Neural cell (in vitro differentiated cells): ENCODE results near the gene NEBL. TPM values are rescaled to one million over a fixed set of nuclear protein-coding genes. Genes with fewer than 3 reads are reported as not detected.

ENCODE experiments used
- H2AFZ ChIP-seq: fragments of 200-600, 300-800 bp; sonication (generic), shearing (Covaris generic); 2 replicates; pipeline ENCODE4 v1.6.0; 2014; ENCODE audit warnings: low read depth, mild to moderate bottlenecking, antibody characterized with exemption, low read length, moderate library complexity
- H3F3A ChIP-seq: fragments of 200-600 bp; shearing (Covaris generic); 2 replicates; pipeline ENCODE4 v1.6.1; 2016; ENCODE audit warnings: mild to moderate bottlenecking, moderate library complexity, mixed read lengths, antibody characterized with exemption, low read length; ENCODE audit not compliant: insufficient read depth, poor library complexity, severe bottlenecking
- H3K27ac ChIP-seq: fragments of 200-600, 300-800 bp; sonication (generic), shearing (Covaris generic); 2 replicates; pipeline ENCODE4 v1.5.1; 2014; ENCODE audit warnings: mild to moderate bottlenecking, low read length, moderate library complexity
- H3K27me3 ChIP-seq: fragments of 300-800, 200-600 bp; sonication (generic), shearing (Covaris generic); 2 replicates; pipeline ENCODE4 v1.6.0; 2014; ENCODE audit warnings: mild to moderate bottlenecking, low read depth, low read length, moderate library complexity; ENCODE audit not compliant: insufficient read depth
- H3K36me3 ChIP-seq: fragments of 300-800, 200-600 bp; sonication (generic), shearing (Covaris generic); 2 replicates; pipeline ENCODE4 v1.5.1; 2014; ENCODE audit warnings: mild to moderate bottlenecking, antibody characterized with exemption, low read length, moderate library complexity; ENCODE audit not compliant: insufficient read depth
- H3K4me2 ChIP-seq: fragments of 300-800, 200-600 bp; sonication (generic), shearing (Covaris generic); 2 replicates; pipeline ENCODE4 v1.6.0; 2014; ENCODE audit warnings: mild to moderate bottlenecking, low read length
- H3K4me3 ChIP-seq: fragments of 300-800, 200-600 bp; sonication (generic), shearing (Covaris generic); 2 replicates; pipeline ENCODE4 v1.5.1; 2014; ENCODE audit warnings: mild to moderate bottlenecking, low read length, moderate library complexity
- H3K79me2 ChIP-seq: fragments of 200-600 bp; shearing (Covaris generic); replicated peaks from 2 replicates; pipeline ENCODE4 v1.6.0; 2014; ENCODE audit warnings: mild to moderate bottlenecking, low read length, moderate library complexity; ENCODE audit not compliant: insufficient read depth
- H3K9ac ChIP-seq: fragments of 300-800, 200-600 bp; sonication (generic), shearing (Covaris generic); 2 replicates; pipeline ENCODE4 v1.6.1; 2016; ENCODE audit warnings: mild to moderate bottlenecking, low read length, mixed read lengths
- H3K9me2 ChIP-seq: fragments of 200-600 bp; shearing (Covaris generic); 2 replicates; pipeline ENCODE4 v1.6.1; 2016; ENCODE audit warnings: mild to moderate bottlenecking, low read length, mixed read lengths; ENCODE audit not compliant: insufficient read depth
- H3K9me3 ChIP-seq: fragments of 200-600, 300-800 bp; sonication (generic), shearing (Covaris generic); 2 replicates; pipeline ENCODE4 v1.6.1; 2016; ENCODE audit warnings: mild to moderate bottlenecking, mixed run types, low read length, moderate library complexity, mixed read lengths
- H4K20me1 ChIP-seq: fragments of 200-600 bp; shearing (Covaris generic); 2 replicates; pipeline ENCODE4 v1.6.1; 2016; ENCODE audit warnings: mild to moderate bottlenecking, mixed run types; ENCODE audit not compliant: insufficient read depth
- EP300 ChIP-seq: fragments of 450-650 bp; conservative IDR thresholded peaks from 2 replicates; pipeline ENCODE4 v1.6.1; 2014; ENCODE audit warnings: antibody characterized with exemption, mild to moderate bottlenecking, moderate library complexity; ENCODE audit not compliant: poor library complexity, severe bottlenecking
- EZH2 ChIP-seq: fragments of 200-600, 300-800 bp; shearing (Covaris generic), sonication (generic); IDR thresholded peaks from 2 replicates; pipeline ENCODE4 v1.6.1; 2014; ENCODE audit warnings: antibody characterized with exemption, low read length, borderline replicate concordance, mild to moderate bottlenecking; ENCODE audit not compliant: insufficient read depth, poor library complexity, severe bottlenecking
- MXI1 ChIP-seq: fragments of 450-650 bp; conservative IDR thresholded peaks from 2 replicates; pipeline ENCODE4 v1.6.1; 2014; ENCODE audit warnings: antibody characterized with exemption, mild to moderate bottlenecking; ENCODE audit not compliant: poor library complexity, severe bottlenecking
- POLR2AphosphoS5 ChIP-seq: IDR thresholded peaks from 2 replicates; pipeline ENCODE4 v1.6.1; 2012
- RAD21 ChIP-seq: fragments of 450-650 bp; conservative IDR thresholded peaks from 2 replicates; pipeline ENCODE4 v1.6.1; 2014; ENCODE audit warnings: antibody characterized with exemption, mild to moderate bottlenecking, moderate library complexity
- SMC3 ChIP-seq: fragments of 450-650 bp; conservative IDR thresholded peaks from 2 replicates; pipeline ENCODE4 v1.6.1; 2014; ENCODE audit warnings: antibody characterized with exemption, mild to moderate bottlenecking, moderate library complexity; ENCODE audit not compliant: poor library complexity
- TAF1 ChIP-seq: IDR thresholded peaks from 2 replicates; pipeline ENCODE4 v1.6.1; 2012; ENCODE audit warnings: low read depth
- polyA plus RNA-seq: library from polyadenylated mRNA; depleted of rRNA; stranded (reverse); fragments of >200 nt; gene quantifications from 2 replicates; pipeline ENCODE4 v1.2.3, GENCODE V29; 2014
- TF ChIP-seq, protein P1 (sequence below): IDR thresholded peaks from 2 replicates; pipeline ENCODE4 v1.6.1; 2012; ENCODE audit warnings: borderline replicate concordance
- TF ChIP-seq, protein P2 (sequence below): fragments of 450-650 bp; IDR thresholded peaks from 2 replicates; pipeline ENCODE4 v1.5.1; 2014; ENCODE audit warnings: antibody characterized with exemption, mild to moderate bottlenecking, moderate library complexity; ENCODE audit not compliant: poor library complexity, severe bottlenecking

Gene NEBL
- polyA plus RNA-seq, 1 donor from 2014 or later, result 16.3 TPM

DNA sequence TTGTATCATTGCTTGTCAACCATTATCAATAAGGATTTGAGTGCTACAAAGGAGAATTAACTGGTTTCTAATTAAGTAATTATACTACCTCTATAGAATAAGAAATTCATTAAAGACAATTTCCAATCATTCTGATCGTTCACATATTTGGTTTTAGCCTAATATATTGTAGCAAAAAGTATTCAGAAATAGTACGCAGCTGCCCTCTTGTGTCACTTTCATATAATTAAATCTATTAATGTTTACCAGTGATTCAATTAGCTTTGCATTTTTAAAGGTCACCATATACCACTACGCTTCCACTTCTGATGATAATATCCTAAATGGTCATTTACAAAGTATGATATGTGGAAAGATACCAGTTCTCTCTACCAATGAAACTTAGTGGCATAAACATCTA, 128.3 kb downstream of the NEBL start:
- H3K79me2 ChIP-seq, result no peaks in the 10 kb centered on the region
- no peaks in the 10 kb centered on the region for H3K36me3 ChIP-seq
- H3K9ac ChIP-seq, result no peak overlapping the region
- H3K9me2 ChIP-seq, result no peaks in the 10 kb centered on the region
- no peaks in the 10 kb centered on the region for H4K20me1 ChIP-seq
- no peak overlapping the region for H3K27ac ChIP-seq
- no peaks in the 10 kb centered on the region for H3K27me3 ChIP-seq
- H2AFZ ChIP-seq, result no peak overlapping the region
- peak; percentile 88 for TF ChIP-seq SMC3
- peak; percentile 85 for TF ChIP-seq RAD21
- no peak for TF ChIP-seq EP300
- no peak for TF ChIP-seq EZH2
- no peak for TF ChIP-seq POLR2AphosphoS5
- TF ChIP-seq MXI1, result no peak
- TF ChIP-seq TAF1, result no peak
- TF ChIP-seq, protein P1, sequence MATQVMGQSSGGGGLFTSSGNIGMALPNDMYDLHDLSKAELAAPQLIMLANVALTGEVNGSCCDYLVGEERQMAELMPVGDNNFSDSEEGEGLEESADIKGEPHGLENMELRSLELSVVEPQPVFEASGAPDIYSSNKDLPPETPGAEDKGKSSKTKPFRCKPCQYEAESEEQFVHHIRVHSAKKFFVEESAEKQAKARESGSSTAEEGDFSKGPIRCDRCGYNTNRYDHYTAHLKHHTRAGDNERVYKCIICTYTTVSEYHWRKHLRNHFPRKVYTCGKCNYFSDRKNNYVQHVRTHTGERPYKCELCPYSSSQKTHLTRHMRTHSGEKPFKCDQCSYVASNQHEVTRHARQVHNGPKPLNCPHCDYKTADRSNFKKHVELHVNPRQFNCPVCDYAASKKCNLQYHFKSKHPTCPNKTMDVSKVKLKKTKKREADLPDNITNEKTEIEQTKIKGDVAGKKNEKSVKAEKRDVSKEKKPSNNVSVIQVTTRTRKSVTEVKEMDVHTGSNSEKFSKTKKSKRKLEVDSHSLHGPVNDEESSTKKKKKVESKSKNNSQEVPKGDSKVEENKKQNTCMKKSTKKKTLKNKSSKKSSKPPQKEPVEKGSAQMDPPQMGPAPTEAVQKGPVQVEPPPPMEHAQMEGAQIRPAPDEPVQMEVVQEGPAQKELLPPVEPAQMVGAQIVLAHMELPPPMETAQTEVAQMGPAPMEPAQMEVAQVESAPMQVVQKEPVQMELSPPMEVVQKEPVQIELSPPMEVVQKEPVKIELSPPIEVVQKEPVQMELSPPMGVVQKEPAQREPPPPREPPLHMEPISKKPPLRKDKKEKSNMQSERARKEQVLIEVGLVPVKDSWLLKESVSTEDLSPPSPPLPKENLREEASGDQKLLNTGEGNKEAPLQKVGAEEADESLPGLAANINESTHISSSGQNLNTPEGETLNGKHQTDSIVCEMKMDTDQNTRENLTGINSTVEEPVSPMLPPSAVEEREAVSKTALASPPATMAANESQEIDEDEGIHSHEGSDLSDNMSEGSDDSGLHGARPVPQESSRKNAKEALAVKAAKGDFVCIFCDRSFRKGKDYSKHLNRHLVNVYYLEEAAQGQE, result no peak
- TF ChIP-seq, protein P2, sequence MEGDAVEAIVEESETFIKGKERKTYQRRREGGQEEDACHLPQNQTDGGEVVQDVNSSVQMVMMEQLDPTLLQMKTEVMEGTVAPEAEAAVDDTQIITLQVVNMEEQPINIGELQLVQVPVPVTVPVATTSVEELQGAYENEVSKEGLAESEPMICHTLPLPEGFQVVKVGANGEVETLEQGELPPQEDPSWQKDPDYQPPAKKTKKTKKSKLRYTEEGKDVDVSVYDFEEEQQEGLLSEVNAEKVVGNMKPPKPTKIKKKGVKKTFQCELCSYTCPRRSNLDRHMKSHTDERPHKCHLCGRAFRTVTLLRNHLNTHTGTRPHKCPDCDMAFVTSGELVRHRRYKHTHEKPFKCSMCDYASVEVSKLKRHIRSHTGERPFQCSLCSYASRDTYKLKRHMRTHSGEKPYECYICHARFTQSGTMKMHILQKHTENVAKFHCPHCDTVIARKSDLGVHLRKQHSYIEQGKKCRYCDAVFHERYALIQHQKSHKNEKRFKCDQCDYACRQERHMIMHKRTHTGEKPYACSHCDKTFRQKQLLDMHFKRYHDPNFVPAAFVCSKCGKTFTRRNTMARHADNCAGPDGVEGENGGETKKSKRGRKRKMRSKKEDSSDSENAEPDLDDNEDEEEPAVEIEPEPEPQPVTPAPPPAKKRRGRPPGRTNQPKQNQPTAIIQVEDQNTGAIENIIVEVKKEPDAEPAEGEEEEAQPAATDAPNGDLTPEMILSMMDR, result peak; percentile 82
- no peaks in the 10 kb centered on the region for H3K9me3 ChIP-seq
- H3F3A ChIP-seq, result no peaks in the 10 kb centered on the region
- no peak overlapping the region for H3K4me2 ChIP-seq
- H3K4me3 ChIP-seq, result no peak overlapping the region

DNA sequence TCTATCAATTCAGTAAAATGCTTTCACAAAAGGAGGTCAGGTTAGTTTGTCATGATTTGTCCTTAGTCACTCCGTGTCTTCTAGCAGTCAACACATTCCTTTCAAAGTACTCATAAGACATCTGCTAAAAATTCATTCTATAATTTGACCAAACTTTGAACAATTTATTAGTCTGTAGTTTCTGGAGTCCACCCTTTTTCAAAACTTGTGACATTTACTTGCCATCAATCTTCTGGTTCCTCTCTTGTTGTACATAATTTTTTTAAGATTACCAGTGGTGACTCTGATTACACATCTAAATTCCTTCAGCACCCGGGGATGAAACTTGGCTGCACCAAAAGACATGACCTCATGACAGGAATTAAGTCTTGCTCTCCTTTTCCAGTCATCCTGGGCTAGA, 130.1 kb downstream of the NEBL start:
- Histone ChIP-seq H3K27ac (no peak overlapping the region), H3K27me3 (no peaks in the 10 kb centered on the region), H3K9me2 (no peaks in the 10 kb centered on the region), H3K9me3 (no peaks in the 10 kb centered on the region), H2AFZ (no peak overlapping the region), H4K20me1 (no peaks in the 10 kb centered on the region), H3K36me3 (no peaks in the 10 kb centered on the region), H3K79me2 (no peaks in the 10 kb centered on the region), H3K9ac (no peak overlapping the region), H3K4me2 (no peak overlapping the region), H3K4me3 (no peak overlapping the region), H3F3A (no peaks in the 10 kb centered on the region)
- TF ChIP-seq EP300, result no peak
- TF ChIP-seq MXI1, result no peak
- TF ChIP-seq RAD21, result no peak
- no peak for TF ChIP-seq TAF1
- no peak for TF ChIP-seq SMC3
- TF ChIP-seq EZH2, result no peak
- no peak for TF ChIP-seq POLR2AphosphoS5
- TF ChIP-seq, protein P2, result no peak
- TF ChIP-seq, protein P1, result no peak
